HL-60 (cell line): ENCODE measurements around the gene PTPRR.

ENCODE experiments used
- CTCF ChIP-seq: IDR thresholded peaks from one replicate; pipeline ENCODE4 v1.5.1; 2011; ENCODE audit warnings: low read length, control low read depth, inconsistent platforms; ENCODE audit not compliant: insufficient read depth
- GABPA ChIP-seq: IDR thresholded peaks from 2 replicates; pipeline ENCODE4 v1.6.1; 2012; ENCODE audit warnings: low read depth
- POLR2AphosphoS5 ChIP-seq: IDR thresholded peaks from 2 replicates; pipeline ENCODE4 v1.6.1; 2012; ENCODE audit warnings: low read depth
- REST ChIP-seq: IDR thresholded peaks from 2 replicates; pipeline ENCODE4 v1.6.1; 2012; ENCODE audit warnings: low read depth; ENCODE audit not compliant: insufficient replicate concordance

- TF ChIP-seq CTCF (no peak), POLR2AphosphoS5 (no peak), REST (no peak), GABPA (no peak)
Observed at GRCh38 chr12:70847871-70848270, 72.7 kb downstream of the PTPRR start.
